ENCODE measurements around the gene PRMT6.

DNA sequence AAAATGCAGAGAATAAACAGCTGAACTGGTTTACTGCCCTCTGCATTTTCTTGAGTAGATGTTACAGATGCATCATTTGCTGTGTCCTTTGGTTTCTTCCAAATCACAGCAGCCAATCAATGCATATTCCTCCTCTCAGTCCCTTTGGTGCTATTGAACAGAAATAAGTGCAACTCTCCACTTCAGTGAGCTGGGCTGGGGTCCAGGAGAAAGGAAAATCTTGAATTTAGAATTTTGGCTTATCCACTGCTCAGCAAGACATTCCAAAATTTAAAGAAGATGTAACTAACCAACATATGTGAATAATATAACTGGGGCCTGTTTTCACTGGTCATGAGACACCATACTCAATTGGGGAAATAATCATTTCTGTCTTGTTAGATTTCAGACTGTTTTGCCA lies 39.2 kb downstream of the PRMT6 start:
- TF ChIP-seq, protein P1, sequence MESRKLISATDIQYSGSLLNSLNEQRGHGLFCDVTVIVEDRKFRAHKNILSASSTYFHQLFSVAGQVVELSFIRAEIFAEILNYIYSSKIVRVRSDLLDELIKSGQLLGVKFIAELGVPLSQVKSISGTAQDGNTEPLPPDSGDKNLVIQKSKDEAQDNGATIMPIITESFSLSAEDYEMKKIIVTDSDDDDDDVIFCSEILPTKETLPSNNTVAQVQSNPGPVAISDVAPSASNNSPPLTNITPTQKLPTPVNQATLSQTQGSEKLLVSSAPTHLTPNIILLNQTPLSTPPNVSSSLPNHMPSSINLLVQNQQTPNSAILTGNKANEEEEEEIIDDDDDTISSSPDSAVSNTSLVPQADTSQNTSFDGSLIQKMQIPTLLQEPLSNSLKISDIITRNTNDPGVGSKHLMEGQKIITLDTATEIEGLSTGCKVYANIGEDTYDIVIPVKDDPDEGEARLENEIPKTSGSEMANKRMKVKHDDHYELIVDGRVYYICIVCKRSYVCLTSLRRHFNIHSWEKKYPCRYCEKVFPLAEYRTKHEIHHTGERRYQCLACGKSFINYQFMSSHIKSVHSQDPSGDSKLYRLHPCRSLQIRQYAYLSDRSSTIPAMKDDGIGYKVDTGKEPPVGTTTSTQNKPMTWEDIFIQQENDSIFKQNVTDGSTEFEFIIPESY (IDR thresholded peaks at IDR 0.05) = no peak
- TF ChIP-seq, protein P2, sequence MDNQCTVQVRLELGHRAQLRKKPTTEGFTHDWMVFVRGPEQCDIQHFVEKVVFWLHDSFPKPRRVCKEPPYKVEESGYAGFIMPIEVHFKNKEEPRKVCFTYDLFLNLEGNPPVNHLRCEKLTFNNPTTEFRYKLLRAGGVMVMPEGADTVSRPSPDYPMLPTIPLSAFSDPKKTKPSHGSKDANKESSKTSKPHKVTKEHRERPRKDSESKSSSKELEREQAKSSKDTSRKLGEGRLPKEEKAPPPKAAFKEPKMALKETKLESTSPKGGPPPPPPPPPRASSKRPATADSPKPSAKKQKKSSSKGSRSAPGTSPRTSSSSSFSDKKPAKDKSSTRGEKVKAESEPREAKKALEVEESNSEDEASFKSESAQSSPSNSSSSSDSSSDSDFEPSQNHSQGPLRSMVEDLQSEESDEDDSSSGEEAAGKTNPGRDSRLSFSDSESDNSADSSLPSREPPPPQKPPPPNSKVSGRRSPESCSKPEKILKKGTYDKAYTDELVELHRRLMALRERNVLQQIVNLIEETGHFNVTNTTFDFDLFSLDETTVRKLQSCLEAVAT (IDR thresholded peaks at IDR 0.05) = no peak
- no peak for TF ChIP-seq NFYB (IDR thresholded peaks at IDR 0.05; ENCODE audit: insufficient read depth, low read depth, low read length)
- TF ChIP-seq, protein P3, sequence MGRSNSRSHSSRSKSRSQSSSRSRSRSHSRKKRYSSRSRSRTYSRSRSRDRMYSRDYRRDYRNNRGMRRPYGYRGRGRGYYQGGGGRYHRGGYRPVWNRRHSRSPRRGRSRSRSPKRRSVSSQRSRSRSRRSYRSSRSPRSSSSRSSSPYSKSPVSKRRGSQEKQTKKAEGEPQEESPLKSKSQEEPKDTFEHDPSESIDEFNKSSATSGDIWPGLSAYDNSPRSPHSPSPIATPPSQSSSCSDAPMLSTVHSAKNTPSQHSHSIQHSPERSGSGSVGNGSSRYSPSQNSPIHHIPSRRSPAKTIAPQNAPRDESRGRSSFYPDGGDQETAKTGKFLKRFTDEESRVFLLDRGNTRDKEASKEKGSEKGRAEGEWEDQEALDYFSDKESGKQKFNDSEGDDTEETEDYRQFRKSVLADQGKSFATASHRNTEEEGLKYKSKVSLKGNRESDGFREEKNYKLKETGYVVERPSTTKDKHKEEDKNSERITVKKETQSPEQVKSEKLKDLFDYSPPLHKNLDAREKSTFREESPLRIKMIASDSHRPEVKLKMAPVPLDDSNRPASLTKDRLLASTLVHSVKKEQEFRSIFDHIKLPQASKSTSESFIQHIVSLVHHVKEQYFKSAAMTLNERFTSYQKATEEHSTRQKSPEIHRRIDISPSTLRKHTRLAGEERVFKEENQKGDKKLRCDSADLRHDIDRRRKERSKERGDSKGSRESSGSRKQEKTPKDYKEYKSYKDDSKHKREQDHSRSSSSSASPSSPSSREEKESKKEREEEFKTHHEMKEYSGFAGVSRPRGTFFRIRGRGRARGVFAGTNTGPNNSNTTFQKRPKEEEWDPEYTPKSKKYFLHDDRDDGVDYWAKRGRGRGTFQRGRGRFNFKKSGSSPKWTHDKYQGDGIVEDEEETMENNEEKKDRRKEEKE (IDR thresholded peaks at IDR 0.05) = no peak
- TF ChIP-seq POLR2A (IDR thresholded peaks at IDR 0.05; ENCODE audit: low read depth, low read length) = no peak
- TF ChIP-seq, protein P4, sequence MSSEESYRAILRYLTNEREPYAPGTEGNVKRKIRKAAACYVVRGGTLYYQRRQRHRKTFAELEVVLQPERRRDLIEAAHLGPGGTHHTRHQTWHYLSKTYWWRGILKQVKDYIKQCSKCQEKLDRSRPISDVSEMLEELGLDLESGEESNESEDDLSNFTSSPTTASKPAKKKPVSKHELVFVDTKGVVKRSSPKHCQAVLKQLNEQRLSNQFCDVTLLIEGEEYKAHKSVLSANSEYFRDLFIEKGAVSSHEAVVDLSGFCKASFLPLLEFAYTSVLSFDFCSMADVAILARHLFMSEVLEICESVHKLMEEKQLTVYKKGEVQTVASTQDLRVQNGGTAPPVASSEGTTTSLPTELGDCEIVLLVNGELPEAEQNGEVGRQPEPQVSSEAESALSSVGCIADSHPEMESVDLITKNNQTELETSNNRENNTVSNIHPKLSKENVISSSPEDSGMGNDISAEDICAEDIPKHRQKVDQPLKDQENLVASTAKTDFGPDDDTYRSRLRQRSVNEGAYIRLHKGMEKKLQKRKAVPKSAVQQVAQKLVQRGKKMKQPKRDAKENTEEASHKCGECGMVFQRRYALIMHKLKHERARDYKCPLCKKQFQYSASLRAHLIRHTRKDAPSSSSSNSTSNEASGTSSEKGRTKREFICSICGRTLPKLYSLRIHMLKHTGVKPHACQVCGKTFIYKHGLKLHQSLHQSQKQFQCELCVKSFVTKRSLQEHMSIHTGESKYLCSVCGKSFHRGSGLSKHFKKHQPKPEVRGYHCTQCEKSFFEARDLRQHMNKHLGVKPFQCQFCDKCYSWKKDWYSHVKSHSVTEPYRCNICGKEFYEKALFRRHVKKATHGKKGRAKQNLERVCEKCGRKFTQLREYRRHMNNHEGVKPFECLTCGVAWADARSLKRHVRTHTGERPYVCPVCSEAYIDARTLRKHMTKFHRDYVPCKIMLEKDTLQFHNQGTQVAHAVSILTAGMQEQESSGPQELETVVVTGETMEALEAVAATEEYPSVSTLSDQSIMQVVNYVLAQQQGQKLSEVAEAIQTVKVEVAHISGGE (CRISPR knock-in tag; IDR thresholded peaks at IDR 0.05) = no peak
- TF ChIP-seq, protein P5, sequence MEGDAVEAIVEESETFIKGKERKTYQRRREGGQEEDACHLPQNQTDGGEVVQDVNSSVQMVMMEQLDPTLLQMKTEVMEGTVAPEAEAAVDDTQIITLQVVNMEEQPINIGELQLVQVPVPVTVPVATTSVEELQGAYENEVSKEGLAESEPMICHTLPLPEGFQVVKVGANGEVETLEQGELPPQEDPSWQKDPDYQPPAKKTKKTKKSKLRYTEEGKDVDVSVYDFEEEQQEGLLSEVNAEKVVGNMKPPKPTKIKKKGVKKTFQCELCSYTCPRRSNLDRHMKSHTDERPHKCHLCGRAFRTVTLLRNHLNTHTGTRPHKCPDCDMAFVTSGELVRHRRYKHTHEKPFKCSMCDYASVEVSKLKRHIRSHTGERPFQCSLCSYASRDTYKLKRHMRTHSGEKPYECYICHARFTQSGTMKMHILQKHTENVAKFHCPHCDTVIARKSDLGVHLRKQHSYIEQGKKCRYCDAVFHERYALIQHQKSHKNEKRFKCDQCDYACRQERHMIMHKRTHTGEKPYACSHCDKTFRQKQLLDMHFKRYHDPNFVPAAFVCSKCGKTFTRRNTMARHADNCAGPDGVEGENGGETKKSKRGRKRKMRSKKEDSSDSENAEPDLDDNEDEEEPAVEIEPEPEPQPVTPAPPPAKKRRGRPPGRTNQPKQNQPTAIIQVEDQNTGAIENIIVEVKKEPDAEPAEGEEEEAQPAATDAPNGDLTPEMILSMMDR (IDR thresholded peaks at IDR 0.05 in 2 of 3, conservative IDR thresholded peaks at IDR 0.05 in 1 of 3; ENCODE audit: control insufficient read depth in 2 of 3, extremely low read depth in 1 of 3, insufficient read depth in 1 of 3, low read depth in 3 of 3, low read length in 3 of 3) = no peak
- TF ChIP-seq POLR2AphosphoS5 (IDR thresholded peaks at IDR 0.05; ENCODE audit: low read length) = no peak
- TF ChIP-seq, protein P6, sequence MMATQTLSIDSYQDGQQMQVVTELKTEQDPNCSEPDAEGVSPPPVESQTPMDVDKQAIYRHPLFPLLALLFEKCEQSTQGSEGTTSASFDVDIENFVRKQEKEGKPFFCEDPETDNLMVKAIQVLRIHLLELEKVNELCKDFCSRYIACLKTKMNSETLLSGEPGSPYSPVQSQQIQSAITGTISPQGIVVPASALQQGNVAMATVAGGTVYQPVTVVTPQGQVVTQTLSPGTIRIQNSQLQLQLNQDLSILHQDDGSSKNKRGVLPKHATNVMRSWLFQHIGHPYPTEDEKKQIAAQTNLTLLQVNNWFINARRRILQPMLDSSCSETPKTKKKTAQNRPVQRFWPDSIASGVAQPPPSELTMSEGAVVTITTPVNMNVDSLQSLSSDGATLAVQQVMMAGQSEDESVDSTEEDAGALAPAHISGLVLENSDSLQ (IDR thresholded peaks at IDR 0.05) = no peak

Data from GM12878 (cell line).